NCI-H1092 treated with DMSO at 0.1 percent for 48 hours (cell line): ENCODE data around the gene QKI.

Experiments
- DNase-seq: peaks from one replicate; lab custom pipeline; 2025; lab: John Stamatoyannopoulos, UW

Gene QKI

DNA sequence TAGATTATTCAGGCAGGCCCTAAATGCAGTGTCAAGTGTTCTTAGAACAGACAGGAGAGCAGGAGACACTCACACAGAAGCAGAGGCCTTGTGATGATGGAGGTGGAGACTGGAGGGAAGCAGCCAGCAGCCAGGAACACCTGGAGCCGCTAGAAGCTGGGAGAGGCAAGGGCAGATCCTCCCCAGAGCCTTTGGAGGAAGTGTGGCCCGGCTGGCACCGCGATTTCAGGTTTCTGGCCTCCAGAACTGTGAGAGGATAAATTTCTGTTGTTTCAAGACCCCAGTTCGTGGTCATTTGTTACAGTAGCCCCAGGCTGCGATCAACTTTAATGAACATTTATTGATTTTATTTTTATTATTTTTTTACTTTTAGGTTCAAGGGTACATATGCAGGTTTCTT lies 203.0 kb downstream of the QKI start:
- no peak for DNase-seq

DNA sequence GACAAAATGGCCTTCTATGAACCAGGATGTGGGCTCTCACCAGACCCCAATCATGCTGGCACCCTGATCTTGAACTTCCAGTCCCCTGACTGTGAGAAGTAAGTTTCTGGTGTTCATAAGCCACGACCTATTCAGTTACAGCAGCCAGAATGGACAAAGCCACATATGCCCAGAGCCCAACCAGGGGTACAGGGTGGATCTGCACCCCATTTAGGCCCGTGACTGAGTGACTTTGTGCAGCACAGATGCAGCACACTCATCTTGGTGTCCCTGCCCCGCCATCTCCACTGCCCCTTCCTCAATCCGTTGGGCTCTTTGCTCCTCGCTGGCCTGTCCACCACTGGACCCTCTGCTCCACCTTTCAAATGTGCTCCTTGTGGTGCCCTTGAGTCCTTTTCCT lies 205.6 kb downstream of the QKI start:
- no peak for DNase-seq

DNA sequence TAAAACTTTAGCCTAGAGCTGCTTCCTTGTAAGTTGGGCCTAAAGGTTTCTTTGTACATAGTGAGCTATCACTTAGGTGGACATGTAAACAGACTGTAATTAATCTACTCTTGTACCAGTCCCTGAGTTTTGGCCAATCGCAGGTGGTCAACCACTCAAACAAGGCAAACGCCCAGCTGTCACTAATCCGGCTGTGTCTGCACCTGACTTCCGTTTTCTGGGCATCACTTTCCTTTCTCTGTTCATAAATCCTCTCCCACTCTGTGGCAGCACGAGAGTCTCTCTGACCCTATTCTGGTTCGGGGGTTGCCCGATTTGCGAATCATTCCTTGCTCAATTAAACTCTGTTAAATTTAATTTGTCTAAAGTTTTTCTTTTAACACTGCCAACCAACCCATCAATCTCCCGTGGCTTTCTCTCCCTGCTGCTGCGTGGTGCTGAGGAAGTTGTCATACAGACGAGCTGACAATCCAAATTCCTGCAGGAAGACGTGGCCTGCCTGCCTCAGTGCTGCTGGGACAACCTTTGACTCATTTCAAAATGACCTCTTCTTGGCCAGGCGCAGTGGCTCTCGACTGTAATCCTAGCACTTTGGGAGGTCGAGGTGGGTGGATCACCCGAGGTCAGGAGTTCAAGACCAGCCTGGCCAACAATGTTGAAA lies 206.3 kb downstream of the QKI start:
- no peak for DNase-seq

DNA sequence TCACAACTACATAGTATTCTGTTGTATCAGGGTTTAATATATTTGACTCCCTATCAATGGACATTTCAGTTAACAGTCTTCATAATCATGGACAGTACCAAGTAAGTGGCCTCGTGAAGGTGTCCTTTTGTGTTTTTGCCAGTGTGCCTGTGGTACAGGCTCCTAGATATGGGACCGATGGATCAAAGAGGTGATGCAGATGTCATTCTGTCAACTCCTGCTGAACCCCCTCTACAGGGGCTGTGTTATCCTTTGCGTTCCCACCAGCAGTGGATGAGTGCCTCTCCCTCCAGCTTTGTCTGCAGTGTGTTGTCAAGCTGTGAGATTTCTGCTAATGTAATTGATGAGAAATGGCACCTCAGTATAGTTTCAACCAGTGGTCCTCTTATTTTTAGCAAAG lies 210.7 kb downstream of the QKI start:
- no peak for DNase-seq

DNA sequence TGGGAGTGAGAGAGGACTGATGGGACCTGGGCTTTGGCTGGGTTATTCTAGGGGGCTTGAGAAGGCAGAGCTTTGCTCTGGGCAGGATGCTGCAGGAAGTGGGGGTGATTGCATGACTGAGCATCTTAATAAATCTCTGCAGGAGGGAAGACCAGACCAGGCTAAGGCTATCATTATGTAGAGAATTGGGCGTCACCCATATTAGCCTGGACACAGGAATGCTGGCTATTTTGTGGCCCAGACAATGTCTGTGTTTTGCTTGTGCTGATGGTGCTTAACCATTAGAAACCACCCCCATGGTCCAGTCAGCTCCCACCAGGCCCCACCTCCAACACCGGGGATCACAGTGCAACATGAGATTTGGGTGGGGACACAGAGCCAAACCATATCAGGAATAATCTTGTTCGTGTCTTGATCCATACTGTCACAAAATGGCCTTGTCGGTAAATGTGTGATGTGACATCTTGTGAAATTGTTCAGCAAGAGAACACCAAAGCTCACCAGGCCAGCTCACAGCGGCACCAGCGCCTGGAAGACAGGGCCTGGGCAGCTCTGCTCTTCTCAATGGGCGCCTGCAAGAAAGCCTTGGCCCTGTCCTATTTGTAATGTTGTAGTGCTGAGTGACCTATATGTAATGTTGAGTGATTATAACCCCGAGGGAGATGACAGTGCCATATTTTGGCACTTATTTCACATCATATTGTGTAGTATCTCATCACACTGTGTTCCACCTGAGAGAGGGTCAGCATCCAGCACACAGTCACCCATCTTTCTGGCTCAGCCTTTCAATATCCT lies 211.8 kb downstream of the QKI start:
- no peak for DNase-seq

DNA sequence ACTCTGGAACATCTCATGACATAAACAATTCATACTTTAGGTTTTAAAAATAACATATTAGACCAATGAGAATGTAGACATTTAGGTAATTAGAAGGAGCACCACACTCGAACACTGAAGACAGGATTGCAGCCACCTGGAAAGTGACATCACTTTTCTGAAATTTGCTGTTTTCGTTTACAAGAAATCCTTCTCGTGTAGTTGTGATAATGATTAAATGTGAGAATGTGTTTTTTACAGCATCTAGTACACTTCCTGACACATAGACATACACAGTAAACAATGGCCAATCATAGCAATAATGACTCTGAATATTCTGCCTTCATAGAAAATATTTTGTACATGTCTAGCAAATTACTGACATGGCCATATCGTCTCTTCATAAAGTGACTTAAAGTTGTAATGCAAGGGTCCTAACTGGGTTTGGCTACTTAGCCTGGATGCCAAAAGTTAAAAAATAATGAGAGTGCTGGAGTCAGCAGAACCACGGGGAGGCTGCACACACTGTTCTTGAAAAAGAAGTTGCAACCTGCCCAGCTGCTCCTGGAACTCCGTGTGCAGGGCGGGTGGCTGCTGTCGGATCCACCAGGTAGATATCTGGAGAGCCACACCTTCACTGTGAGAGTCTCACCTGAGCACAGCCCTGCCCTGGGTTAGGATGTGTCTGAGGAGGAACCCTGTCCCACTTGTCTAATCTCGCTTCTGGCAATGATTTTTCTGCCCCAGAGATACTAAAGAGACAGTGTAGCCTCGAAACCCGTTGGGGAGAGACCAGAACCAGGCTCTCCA lies 212.9 kb downstream of the QKI start:
- no peak for DNase-seq
